ENCODE results near the gene SLC30A4.

GRCh38 chr15:45471151-45471550 is 51.4 kb downstream of the SLC30A4 start:
- TF ChIP-seq, protein P1, sequence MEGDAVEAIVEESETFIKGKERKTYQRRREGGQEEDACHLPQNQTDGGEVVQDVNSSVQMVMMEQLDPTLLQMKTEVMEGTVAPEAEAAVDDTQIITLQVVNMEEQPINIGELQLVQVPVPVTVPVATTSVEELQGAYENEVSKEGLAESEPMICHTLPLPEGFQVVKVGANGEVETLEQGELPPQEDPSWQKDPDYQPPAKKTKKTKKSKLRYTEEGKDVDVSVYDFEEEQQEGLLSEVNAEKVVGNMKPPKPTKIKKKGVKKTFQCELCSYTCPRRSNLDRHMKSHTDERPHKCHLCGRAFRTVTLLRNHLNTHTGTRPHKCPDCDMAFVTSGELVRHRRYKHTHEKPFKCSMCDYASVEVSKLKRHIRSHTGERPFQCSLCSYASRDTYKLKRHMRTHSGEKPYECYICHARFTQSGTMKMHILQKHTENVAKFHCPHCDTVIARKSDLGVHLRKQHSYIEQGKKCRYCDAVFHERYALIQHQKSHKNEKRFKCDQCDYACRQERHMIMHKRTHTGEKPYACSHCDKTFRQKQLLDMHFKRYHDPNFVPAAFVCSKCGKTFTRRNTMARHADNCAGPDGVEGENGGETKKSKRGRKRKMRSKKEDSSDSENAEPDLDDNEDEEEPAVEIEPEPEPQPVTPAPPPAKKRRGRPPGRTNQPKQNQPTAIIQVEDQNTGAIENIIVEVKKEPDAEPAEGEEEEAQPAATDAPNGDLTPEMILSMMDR (IDR thresholded peaks at IDR 0.05): no peak
- no peak for TF ChIP-seq POLR2A (IDR thresholded peaks at IDR 0.05)

Data from suprapubic skin (tissue), 3 donors.